ENCODE measurements around the gene PPP1R12A. TPM values are rescaled to one million over a fixed set of nuclear protein-coding genes. Genes with fewer than 3 reads are reported as not detected.

PPP1R12A gene
- polyA plus RNA-seq, 1 experiment = 107 TPM

- CTCF ChIA-PET = no interaction called here
- no peaks in the 10 kb centered on the region for H3K27me3 ChIP-seq (ENCODE audit: control insufficient read depth, insufficient read depth, low read length)
- no peak overlapping the region for H3K4me3 ChIP-seq (ENCODE audit: low read depth, low read length)
- no peak for TF ChIP-seq CTCF (IDR thresholded peaks at IDR 0.05; ENCODE audit: low read depth, low read length)
- H3K27ac ChIP-seq (ENCODE audit: low read depth, low read length) = no peak overlapping the region
- peak; percentile 73 for DNase-seq (ENCODE audit: low read depth, low spot score)
- no peaks in the 10 kb centered on the region for H3K9me3 ChIP-seq (ENCODE audit: control insufficient read depth, insufficient read depth, low read length)
- POLR2A ChIA-PET = interaction anchor here (0.6 kb wide), 1 partner anchor 475 kb away, joined by 3 read pairs; no protein-coding TSS in a partner anchor
Measured at GRCh38 chr12:79897617-79898016, 37.3 kb downstream of the PPP1R12A start.

- TF ChIP-seq CTCF (IDR thresholded peaks at IDR 0.05; ENCODE audit: low read depth, low read length) = no peak
- ChIA-PET POLR2A (no interaction called here), CTCF (interaction anchor here (0.8 to 1.4 kb wide), 4 partner anchors 8 to 296 kb away, joined by 3 to 4 read pairs (median 3); no protein-coding TSS in a partner anchor)
Measured at GRCh38 chr12:79895804-79896203, 39.1 kb downstream of the PPP1R12A start.

GRCh38 chr12:79895071-79895470 lies 39.8 kb downstream of the PPP1R12A start:
- no peak overlapping the region for H3K4me3 ChIP-seq (ENCODE audit: low read depth, low read length)
- H3K9me3 ChIP-seq (ENCODE audit: control insufficient read depth, insufficient read depth, low read length) = no peaks in the 10 kb centered on the region
- no peak for DNase-seq (ENCODE audit: low read depth, low spot score)
- ChIA-PET POLR2A (no interaction called here), CTCF (interaction anchor here (0.8 to 1.5 kb wide), 4 partner anchors 9 to 296 kb away, joined by 3 to 6 read pairs (median 4); no protein-coding TSS in a partner anchor)
- H3K27ac ChIP-seq (ENCODE audit: low read depth, low read length) = no peak overlapping the region
- H3K27me3 ChIP-seq (ENCODE audit: control insufficient read depth, insufficient read depth, low read length) = no peaks in the 10 kb centered on the region
- no peak for TF ChIP-seq CTCF (IDR thresholded peaks at IDR 0.05; ENCODE audit: low read depth, low read length)

More at GRCh38 chr12:79895804-79896203, 39.1 kb downstream of the PPP1R12A start:
- H3K27me3 ChIP-seq (ENCODE audit: control insufficient read depth, insufficient read depth, low read length) = no peaks in the 10 kb centered on the region
- no peak overlapping the region for H3K4me3 ChIP-seq (ENCODE audit: low read depth, low read length)
- H3K9me3 ChIP-seq (ENCODE audit: control insufficient read depth, insufficient read depth, low read length) = no peaks in the 10 kb centered on the region
- H3K27ac ChIP-seq (ENCODE audit: low read depth, low read length) = no peak overlapping the region
- DNase-seq (ENCODE audit: low read depth, low spot score) = no peak

- ChIA-PET CTCF (no interaction called here), POLR2A (no interaction called here)
- Histone ChIP-seq H3K27ac (ENCODE audit: low read depth, low read length) (no peak overlapping the region), H3K4me3 (ENCODE audit: low read depth, low read length) (no peak overlapping the region), H3K27me3 (ENCODE audit: control insufficient read depth, insufficient read depth, low read length) (no peaks in the 10 kb centered on the region), H3K9me3 (ENCODE audit: control insufficient read depth, insufficient read depth, low read length) (no peaks in the 10 kb centered on the region)
- no peak for DNase-seq (ENCODE audit: low read depth, low spot score)
- no peak for TF ChIP-seq CTCF (IDR thresholded peaks at IDR 0.05; ENCODE audit: low read depth, low read length)
Measured at GRCh38 chr12:79891506-79892162, 43.3 kb downstream of the PPP1R12A start.

GRCh38 chr12:79887890-79888289 lies 47.0 kb downstream of the PPP1R12A start:
- no peak overlapping the region for H3K4me3 ChIP-seq (ENCODE audit: low read depth, low read length)
- ChIA-PET POLR2A (no interaction called here), CTCF (interaction anchor here (0.7 to 1.1 kb wide), 3 partner anchors 8 to 299 kb away, joined by 3 read pairs; no protein-coding TSS in a partner anchor)
- no peak overlapping the region for H3K27ac ChIP-seq (ENCODE audit: low read depth, low read length)
- no peaks in the 10 kb centered on the region for H3K27me3 ChIP-seq (ENCODE audit: control insufficient read depth, insufficient read depth, low read length)
- H3K9me3 ChIP-seq (ENCODE audit: control insufficient read depth, insufficient read depth, low read length) = no peaks in the 10 kb centered on the region
- no peak for DNase-seq (ENCODE audit: low read depth, low spot score)
- no peak for TF ChIP-seq CTCF (IDR thresholded peaks at IDR 0.05; ENCODE audit: low read depth, low read length)

Data from AG04450 (cell line).